GM19035 (cell line): ENCODE measurements around the gene SUGP1.

Experiments
- ATAC-seq: cut with Tn5 transposase; IDR thresholded peaks from one replicate; pipeline ENCODE4 v1.9.1; 2021; ENCODE audit not compliant: unreplicated experiment

SUGP1 gene

DNA sequence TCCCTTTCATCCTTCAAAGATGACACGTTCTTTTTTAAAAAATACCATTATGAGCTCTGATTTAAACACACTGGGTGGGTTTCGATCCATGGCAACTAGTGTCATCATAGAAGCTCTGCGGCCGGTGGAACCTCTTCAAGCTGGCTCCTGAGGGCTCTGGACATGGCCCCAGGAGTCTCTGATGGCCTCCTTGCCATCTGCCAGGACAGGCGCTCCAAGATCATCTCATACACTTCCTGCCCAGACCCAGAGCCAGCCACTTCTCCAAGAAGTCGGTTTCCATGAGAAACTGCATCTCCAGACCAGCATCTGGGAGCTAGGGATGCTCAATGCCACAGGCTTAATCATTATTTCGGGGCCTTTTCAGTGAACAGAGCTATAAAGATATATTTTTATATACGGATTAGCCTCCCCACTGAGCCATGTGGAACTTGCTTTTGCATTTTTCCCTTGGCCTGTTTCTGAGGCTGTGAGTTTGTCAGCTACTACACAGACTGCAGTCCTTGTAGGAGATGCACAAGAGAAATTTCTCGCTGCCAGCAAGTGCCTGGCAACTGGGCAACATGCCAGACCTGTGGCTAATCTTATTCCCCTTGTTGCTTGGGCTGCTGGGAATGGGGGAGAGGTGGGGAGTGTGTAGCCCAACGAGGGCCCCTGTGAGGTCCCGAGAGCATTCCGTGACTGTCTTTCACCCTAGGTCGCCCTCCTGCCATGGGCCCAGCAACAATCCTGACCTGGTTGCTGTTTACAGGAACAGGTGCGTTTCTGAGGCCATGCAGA is 15.9 kb downstream of the SUGP1 start:
- ATAC-seq, result no peak

GRCh38 chr19:19303411-19303810 is 16.9 kb downstream of the SUGP1 start:
- ATAC-seq, result no peak

- ATAC-seq, result no peak
Measured at GRCh38 chr19:19300613-19301012, 19.7 kb downstream of the SUGP1 start.

DNA sequence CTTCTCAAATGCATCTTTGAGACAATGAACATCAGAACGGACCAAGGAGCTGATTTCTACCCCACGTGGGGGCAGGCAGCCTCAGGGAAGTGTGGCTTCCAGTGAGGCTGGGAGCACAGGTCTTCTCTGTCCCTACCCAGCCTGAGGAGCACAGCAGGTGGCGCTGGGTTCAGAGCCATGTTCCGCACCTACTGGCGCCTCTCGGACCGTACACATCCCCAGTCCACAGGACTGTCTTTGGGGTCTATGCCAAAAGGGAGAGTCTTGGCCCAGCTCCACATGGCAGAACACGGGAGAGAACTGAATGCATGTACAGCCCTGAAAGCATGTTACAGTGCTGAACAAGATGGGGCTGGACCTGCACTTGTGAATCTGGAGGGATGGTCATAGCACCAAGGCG is 22.6 kb downstream of the SUGP1 start:
- ATAC-seq, result no peak

DNA sequence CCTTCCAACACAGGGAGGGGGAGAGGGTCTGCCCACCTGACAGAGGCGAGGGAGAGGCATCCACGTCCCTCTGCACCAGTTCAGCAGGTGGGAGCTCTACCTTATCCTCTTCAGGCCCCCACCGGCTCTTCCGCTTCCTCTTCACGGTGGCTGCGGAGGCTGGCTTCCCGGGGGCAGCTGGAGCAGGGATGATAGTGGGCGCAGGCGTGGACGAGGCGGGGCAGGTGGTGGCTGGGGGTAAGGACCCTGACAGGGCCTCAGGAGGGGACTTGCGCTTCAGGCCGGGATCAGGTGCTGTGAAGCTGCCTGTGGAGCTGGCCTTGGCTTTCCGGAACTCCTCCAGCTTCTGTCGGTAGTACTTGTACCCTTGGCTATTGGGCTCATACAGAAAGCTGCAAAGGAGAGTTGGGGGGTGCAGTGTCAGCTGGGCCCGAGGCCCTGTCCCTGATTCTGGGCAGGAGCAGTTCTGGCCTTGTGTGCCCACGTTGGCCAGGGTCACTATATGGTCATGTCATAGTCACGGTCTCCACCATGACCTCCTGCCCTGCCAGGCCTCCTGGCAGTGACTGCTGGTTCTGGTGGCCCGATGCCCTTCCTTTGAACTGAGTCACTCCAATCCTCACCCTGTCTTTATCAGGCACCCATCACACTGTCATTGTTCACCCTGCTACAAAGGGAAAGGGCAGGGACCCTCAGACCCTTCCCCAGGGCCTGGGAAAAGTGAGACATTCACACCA is 23.2 kb downstream of the SUGP1 start:
- ATAC-seq, result no peak

GRCh38 chr19:19294914-19295313 is 25.4 kb downstream of the SUGP1 start:
- ATAC-seq, result no peak

GRCh38 chr19:19292607-19293006 is 27.7 kb downstream of the SUGP1 start:
- ATAC-seq, result no peak

DNA sequence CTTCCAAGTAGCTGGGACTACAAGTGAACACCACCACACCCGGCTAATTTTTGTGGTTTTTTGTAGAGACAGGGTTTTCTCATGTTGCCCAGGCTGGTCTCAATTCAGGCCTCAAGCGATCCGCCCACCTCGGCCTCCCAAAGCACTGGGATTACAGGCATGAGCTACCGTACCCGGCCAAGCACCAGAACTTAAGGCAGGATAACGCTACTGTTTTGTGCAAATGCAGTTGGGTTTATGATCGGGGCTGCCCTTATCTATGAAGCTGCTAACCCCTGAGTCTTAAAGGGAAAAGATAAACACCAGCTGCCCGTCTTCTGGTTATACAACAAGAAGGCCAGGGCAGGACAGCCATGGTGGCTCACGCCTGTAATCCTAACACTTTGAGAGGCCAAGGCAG is 34.6 kb downstream of the SUGP1 start:
- ATAC-seq, result no peak

GRCh38 chr19:19280561-19280960 is 39.7 kb downstream of the SUGP1 start:
- ATAC-seq, result no peak

- ATAC-seq, result no peak
Measured at GRCh38 chr19:19279853-19280252, 40.5 kb downstream of the SUGP1 start.

- ATAC-seq, result no peak
Measured at GRCh38 chr19:19279062-19279612, 41.2 kb downstream of the SUGP1 start.

GRCh38 chr19:19278315-19278714 is 42.0 kb downstream of the SUGP1 start:
- no peak for ATAC-seq

DNA sequence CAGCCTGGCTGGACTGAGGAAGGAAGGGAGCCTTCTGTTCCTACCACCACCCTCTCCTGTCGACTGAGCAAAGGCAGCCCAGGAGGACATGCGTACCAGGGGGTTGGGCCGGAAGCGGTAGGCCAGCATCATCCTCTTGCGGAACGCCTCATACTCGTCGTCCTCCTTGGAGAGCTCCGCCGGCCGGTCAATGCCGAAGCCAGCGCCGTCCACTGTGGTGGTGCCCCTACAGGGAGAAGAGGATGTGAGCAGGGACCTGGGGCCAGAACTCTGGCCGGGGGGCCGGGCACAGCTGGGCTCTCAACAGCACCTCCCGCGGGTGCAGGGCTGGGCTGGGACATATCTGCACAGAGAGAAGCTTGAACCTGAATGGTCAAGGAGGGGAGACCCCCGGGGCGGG is 43.5 kb downstream of the SUGP1 start:
- no peak for ATAC-seq

DNA sequence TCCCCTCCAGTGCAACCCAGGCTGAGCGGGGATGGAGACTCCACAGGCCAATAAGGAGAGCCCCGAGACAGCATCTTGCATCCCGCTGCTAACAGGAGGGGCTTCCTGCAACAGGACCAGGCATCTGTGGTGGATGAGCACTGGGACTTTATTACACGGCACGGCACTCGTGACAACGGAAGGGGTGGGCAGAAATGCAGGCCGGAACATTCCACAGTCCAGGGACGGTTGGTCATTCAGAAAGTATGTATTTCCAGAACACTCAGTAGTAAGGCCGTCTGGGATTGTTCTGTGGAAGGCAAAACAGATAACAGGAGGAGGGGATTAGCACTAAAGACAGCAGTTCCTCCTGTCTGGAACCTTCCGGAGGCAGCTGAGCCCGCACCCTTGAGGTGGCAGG is 43.9 kb downstream of the SUGP1 start:
- no peak for ATAC-seq

DNA sequence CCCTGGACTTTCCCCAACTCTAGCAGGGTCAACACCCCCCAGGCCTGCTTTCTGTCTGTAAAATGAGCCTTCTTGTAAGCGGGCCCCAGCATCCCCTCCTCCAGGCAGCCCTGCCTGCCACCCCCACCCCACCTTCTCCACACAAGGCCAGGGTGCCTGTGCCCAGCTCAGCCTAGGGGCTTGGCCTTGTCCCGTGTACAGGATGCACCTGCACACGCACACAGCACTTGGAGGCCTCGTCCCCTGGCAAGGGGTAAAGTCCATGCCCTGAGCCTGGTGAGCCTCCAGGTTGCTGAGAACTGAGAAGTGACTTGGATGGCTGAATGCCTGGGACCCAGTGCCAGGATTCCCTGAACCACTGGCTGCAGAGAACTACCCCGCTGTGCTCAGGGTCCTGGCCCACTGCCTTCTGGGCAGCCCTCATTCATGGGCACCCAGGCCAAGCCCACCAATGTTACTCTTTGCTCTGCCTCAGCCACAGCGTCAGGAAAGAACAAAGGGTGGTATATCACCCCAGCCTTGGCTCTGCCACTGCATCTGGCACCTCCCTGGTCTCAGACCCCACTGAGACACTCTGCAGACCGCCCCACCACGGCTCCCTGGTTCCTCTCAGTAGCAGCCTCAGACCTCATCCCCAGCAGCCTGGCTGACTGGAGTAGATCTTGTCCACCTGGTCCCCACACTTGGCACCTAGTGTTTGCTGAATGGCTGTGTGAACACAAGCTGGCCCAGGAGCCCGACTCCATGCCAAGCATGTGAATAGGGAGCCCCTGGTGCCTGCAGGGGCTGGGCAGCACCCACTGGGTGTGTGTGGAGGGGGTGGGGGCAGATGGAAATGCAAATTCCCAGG is 45.4 kb downstream of the SUGP1 start:
- no peak for ATAC-seq

DNA sequence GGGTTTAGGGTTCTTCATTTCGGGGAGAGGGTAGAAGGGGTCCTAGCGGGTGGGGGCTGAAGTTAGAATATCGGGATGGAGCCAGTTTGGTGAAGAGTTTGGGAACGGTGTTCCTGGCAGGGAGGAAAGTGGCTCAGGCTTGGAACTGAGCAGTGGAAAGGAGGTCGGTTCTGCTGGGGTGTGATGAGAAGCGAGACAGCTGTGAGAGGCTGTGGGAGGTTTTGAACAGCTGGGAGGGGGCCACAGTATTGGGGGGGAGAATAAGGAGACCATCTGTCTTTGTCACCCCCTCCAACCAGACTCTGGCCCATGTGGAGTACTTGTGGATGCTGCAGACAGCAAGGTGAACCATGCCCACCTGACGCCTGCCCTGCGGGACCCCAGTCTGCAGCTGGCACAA is 46.2 kb downstream of the SUGP1 start:
- ATAC-seq, result no peak

- no peak for ATAC-seq
Measured at GRCh38 chr19:19271828-19272599, 48.3 kb downstream of the SUGP1 start.

GRCh38 chr19:19270749-19271571 is 49.3 kb downstream of the SUGP1 start:
- no peak for ATAC-seq

GRCh38 chr19:19269952-19270694 is 50.2 kb downstream of the SUGP1 start:
- no peak for ATAC-seq
